ENCODE measurements around the gene APBA1. TPM values are rescaled to one million over a fixed set of nuclear protein-coding genes. Genes with fewer than 3 reads are reported as not detected.

The APBA1 gene
- polyA plus RNA-seq, 1 of the 3 experiments (the other 2 are of a cell fraction): 3.1 TPM

DNA sequence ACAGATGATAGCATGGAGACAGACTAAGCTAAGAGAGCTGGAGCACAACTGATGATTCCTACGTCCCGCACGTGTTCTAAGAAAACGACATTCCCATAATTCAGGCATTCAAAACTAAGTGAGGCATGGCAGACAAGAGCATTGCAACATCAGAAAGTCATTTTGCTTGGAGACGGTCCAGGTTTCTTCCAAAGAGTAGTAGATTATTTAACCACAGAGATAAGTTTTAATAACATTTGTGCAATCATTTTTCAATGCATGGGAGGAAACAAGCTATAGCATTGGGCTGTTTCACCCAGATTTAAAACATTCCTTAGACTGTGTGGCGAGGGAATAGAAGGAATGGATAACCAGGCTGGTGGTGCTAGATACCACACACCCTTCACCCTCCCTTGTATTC is 117.2 kb downstream of the APBA1 start:
- Histone ChIP-seq H2AFZ (ENCODE audit: low read depth) (no peak overlapping the region), H3F3A (replicated peaks; ENCODE audit: insufficient read depth) (peaks cover 8% of the 10 kb centered on the region), H3K4me1 (ENCODE audit: control insufficient read depth in 1 of 2, insufficient read depth in 2 of 2, low read depth in 1 of 2, low read length in 1 of 2) (peaks cover 4 to 7% of the 10 kb centered on the region in 2 experiments; a peak in 3 of 4 replicates), H3K4me3 (ENCODE audit: low read depth in 2 of 2, low read length in 1 of 2) (no peak overlapping the region), H3K9me2 (no peaks in the 10 kb centered on the region), H3K9me3 (no peaks in the 10 kb centered on the region), H3K4me2 (peak overlapping the region; percentile 7; the same call in 1 of the 2 replicates), H3K36me3 (replicated peaks in 1 of 2; ENCODE audit: control insufficient read depth in 1 of 2, insufficient read depth in 2 of 2, low read length in 1 of 2) (no peaks in the 10 kb centered on the region), H3K9ac (no peak overlapping the region), H3K79me2 (ENCODE audit: insufficient read depth) (no peaks in the 10 kb centered on the region), H3K27ac (ENCODE audit: low read depth in 2 of 2, low read length in 1 of 2) (no peak overlapping the region), H3K27me3 (ENCODE audit: insufficient read depth) (no peaks in the 10 kb centered on the region), H4K20me1 (ENCODE audit: insufficient read depth) (no peaks in the 10 kb centered on the region)
- POLR2A ChIA-PET: no interaction called here
- WGBS (ENCODE audit: low lambda C conversion rate): 42% methylated on average over 6 of the region's 6 CpGs
- CTCF ChIA-PET: interaction anchor here (1.2 to 1.6 kb wide), 3 partner anchors 12 to 376 kb away, joined by 3 to 16 read pairs (median 3); no protein-coding TSS in a partner anchor
- TF ChIP-seq SMC3 (IDR thresholded peaks at IDR 0.05; ENCODE audit: low read depth, low read length) (no peak), NFIC (IDR thresholded peaks at IDR 0.05; ENCODE audit: borderline replicate concordance) (peak; percentile 59), POLR2AphosphoS5 (IDR thresholded peaks at IDR 0.05; ENCODE audit: low read depth, low read length) (no peak), TCF12 (IDR thresholded peaks at IDR 0.05) (peak; percentile 45)
- TF ChIP-seq, protein P1, sequence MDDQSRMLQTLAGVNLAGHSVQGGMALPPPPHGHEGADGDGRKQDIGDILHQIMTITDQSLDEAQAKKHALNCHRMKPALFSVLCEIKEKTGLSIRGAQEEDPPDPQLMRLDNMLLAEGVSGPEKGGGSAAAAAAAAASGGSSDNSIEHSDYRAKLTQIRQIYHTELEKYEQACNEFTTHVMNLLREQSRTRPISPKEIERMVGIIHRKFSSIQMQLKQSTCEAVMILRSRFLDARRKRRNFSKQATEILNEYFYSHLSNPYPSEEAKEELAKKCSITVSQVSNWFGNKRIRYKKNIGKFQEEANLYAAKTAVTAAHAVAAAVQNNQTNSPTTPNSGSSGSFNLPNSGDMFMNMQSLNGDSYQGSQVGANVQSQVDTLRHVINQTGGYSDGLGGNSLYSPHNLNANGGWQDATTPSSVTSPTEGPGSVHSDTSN (IDR thresholded peaks at IDR 0.05): peak; percentile 47; the same call in 1 of the 2 replicates
- TF ChIP-seq, protein P2, sequence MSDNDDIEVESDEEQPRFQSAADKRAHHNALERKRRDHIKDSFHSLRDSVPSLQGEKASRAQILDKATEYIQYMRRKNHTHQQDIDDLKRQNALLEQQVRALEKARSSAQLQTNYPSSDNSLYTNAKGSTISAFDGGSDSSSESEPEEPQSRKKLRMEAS (IDR thresholded peaks at IDR 0.05; ENCODE audit: low read depth): peak; percentile 60
- no peak for DNase-seq

DNA sequence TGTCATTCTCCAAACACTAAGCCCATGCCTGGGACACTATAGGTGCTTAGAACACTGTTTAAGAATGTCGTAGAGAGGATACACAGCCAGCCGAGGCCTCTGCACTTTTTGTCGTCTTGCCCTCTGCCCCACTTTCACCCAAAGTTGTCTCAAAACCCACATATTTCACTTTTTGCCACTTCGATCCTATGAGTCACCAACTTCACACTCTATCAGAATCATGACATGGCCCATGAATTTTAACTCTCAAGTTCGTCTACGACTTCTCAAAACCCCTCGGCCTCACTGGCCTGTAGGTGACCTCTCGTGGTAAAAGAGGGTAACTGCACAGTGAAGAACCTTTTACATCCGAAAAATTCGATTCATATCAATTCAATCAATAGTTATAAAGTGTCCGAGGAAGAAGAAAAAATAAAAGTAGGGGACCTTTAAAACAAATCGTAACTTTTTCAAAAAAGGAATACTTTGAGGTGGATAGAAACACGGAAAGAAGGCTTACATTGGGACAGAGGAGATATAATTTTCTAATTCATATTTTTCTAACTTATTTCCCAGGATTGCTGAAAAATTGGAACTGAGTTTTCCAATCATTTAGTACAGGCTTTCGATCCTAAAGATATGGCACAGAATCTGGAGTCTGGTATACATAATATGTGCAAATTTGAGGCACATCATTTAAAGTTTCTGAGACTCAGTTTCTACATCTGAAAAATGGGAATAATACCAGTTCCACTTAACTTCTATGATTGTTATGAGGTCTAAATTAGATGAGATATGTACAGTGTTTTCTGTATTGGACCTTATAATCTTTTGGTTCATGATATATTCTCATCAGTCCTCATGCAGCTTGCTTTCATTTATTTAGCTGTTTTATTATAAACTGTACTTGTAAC is 122.6 kb downstream of the APBA1 start:
- H3K27ac ChIP-seq (ENCODE audit: low read depth in 2 of 2, low read length in 1 of 2): no peak overlapping the region
- H2AFZ ChIP-seq (ENCODE audit: low read depth): no peak overlapping the region; the same call in 1 of the 2 replicates
- H3K36me3 ChIP-seq (replicated peaks in 1 of 2; ENCODE audit: control insufficient read depth in 1 of 2, insufficient read depth in 2 of 2, low read length in 1 of 2): no peaks in the 10 kb centered on the region
- no peaks in the 10 kb centered on the region for H3K9me2 ChIP-seq
- H3K9ac ChIP-seq: no peak overlapping the region
- H3F3A ChIP-seq (replicated peaks; ENCODE audit: insufficient read depth): peaks cover 4% of the 10 kb centered on the region
- no peaks in the 10 kb centered on the region for H3K9me3 ChIP-seq
- no peaks in the 10 kb centered on the region for H3K27me3 ChIP-seq (ENCODE audit: insufficient read depth)
- POLR2A ChIA-PET: no interaction called here
- H3K79me2 ChIP-seq (ENCODE audit: insufficient read depth): no peaks in the 10 kb centered on the region
- CTCF ChIA-PET: interaction anchor here (0.6 to 6.9 kb wide), 9 partner anchors 22 to 370 kb away, joined by 3 to 157 read pairs (median 4); partner anchors contain the start of gene APBA1
- no peak overlapping the region for H3K4me3 ChIP-seq (ENCODE audit: low read depth in 2 of 2, low read length in 1 of 2)
- H3K4me2 ChIP-seq: no peak overlapping the region
- TF ChIP-seq, protein P3, sequence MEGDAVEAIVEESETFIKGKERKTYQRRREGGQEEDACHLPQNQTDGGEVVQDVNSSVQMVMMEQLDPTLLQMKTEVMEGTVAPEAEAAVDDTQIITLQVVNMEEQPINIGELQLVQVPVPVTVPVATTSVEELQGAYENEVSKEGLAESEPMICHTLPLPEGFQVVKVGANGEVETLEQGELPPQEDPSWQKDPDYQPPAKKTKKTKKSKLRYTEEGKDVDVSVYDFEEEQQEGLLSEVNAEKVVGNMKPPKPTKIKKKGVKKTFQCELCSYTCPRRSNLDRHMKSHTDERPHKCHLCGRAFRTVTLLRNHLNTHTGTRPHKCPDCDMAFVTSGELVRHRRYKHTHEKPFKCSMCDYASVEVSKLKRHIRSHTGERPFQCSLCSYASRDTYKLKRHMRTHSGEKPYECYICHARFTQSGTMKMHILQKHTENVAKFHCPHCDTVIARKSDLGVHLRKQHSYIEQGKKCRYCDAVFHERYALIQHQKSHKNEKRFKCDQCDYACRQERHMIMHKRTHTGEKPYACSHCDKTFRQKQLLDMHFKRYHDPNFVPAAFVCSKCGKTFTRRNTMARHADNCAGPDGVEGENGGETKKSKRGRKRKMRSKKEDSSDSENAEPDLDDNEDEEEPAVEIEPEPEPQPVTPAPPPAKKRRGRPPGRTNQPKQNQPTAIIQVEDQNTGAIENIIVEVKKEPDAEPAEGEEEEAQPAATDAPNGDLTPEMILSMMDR (IDR thresholded peaks at IDR 0.05): peak; percentile 94
- TF ChIP-seq SMC3 (IDR thresholded peaks at IDR 0.05; ENCODE audit: low read depth, low read length) (peak; percentile 88), RAD21 (IDR thresholded peaks at IDR 0.05; ENCODE audit: low read length) (peak; percentile 87), RXRA (IDR thresholded peaks at IDR 0.05; ENCODE audit: borderline replicate concordance, low read depth) (no peak)
- H4K20me1 ChIP-seq (ENCODE audit: insufficient read depth): no peaks in the 10 kb centered on the region
- DNase-seq: peak; percentile 44
- peaks cover 0 to 4% of the 10 kb centered on the region in 2 experiments; a peak in 2 of 4 replicates for H3K4me1 ChIP-seq (ENCODE audit: control insufficient read depth in 1 of 2, insufficient read depth in 2 of 2, low read depth in 1 of 2, low read length in 1 of 2)
- 25% methylated on average over 14 of the region's 14 CpGs for WGBS (ENCODE audit: low lambda C conversion rate)
